ENCODE data around the gene PIAS2. TPM values are rescaled to one million over a fixed set of nuclear protein-coding genes. Genes with fewer than 3 reads are reported as not detected.
A peak's percentile ranks its signal among the peaks of the same experiment; 100 is the strongest.
"Not testable (repeated sequence)": the region's sequence is repeated elsewhere in the genome, so short reads cannot be mapped to it uniquely, and the experiment has no call there.

The PIAS2 gene
- total RNA-seq, 6 experiments from 2014 or later: 8.3 to 21.8 (median 13.3) TPM

DNA sequence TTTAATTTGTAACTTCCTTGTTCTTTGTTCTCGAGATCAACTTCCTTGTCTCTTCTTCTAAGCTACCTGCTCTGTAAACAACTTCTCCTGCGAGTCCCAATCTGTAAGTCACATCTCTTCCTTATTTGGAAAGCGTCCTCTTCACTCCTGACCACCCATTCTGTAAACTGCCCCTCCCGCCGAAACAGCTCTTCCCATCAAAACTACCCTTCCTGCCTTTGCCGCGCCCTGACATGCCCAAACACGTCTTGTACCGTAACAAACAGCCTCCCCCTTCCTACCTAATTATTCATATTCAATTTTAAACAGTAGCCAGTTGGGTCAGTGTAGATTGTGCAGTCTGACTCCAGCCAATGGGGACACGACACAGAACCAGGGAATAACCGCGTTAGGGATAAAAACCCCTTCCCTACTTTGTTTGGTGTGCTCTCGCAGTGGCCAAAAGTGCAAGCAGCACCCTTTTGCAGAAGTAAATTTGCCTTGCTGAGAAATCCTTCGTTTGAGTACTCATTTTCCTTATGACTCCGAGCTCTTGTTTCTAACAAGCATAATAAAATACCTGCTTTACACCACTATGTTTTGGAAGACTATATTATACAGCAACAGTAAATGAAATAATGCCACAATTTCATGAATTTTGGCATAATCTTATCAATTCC lies 39.8 kb downstream of the PIAS2 start:
- Histone ChIP-seq H3K9me3 (no peaks in the 10 kb centered on the region), H3K36me3 (no peaks in the 10 kb centered on the region), H3K4me1 (no peaks in the 10 kb centered on the region), H3K27me3 (no peaks in the 10 kb centered on the region), H3K27ac (no peak overlapping the region), H3K4me3 (no peak overlapping the region)
- DNase-seq (no peak), ATAC-seq (no peak)
- WGBS (ENCODE audit: insufficient coverage, low coverage, low lambda C conversion rate, missing lambda C conversion rate): 91% methylated on average over 12 of the region's 15 CpGs
- intact Hi-C loops (cut with DNase I): no loop called here
- no peak for TF ChIP-seq POLR2A (IDR thresholded peaks at IDR 0.05)
- TF ChIP-seq, protein P1, sequence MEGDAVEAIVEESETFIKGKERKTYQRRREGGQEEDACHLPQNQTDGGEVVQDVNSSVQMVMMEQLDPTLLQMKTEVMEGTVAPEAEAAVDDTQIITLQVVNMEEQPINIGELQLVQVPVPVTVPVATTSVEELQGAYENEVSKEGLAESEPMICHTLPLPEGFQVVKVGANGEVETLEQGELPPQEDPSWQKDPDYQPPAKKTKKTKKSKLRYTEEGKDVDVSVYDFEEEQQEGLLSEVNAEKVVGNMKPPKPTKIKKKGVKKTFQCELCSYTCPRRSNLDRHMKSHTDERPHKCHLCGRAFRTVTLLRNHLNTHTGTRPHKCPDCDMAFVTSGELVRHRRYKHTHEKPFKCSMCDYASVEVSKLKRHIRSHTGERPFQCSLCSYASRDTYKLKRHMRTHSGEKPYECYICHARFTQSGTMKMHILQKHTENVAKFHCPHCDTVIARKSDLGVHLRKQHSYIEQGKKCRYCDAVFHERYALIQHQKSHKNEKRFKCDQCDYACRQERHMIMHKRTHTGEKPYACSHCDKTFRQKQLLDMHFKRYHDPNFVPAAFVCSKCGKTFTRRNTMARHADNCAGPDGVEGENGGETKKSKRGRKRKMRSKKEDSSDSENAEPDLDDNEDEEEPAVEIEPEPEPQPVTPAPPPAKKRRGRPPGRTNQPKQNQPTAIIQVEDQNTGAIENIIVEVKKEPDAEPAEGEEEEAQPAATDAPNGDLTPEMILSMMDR (IDR thresholded peaks at IDR 0.05): no peak

GRCh38 chr18:46868169-46868921 lies 49.0 kb downstream of the PIAS2 start:
- Histone ChIP-seq H3K4me1 (no peaks in the 10 kb centered on the region), H3K27ac (no peak overlapping the region), H3K36me3 (no peaks in the 10 kb centered on the region), H3K27me3 (no peaks in the 10 kb centered on the region), H3K9me3 (no peaks in the 10 kb centered on the region), H3K4me3 (no peak overlapping the region)
- intact Hi-C loops (cut with DNase I): no loop called here
- WGBS (ENCODE audit: insufficient coverage, low coverage, low lambda C conversion rate, missing lambda C conversion rate): 95% methylated on average over 11 of the region's 11 CpGs
- ATAC-seq (peak in 2 of 4 donors; percentile 29 to 33), DNase-seq (no peak)
- TF ChIP-seq, protein P1 (IDR thresholded peaks at IDR 0.05): no peak
- no peak for TF ChIP-seq POLR2A (IDR thresholded peaks at IDR 0.05)

GRCh38 chr18:46867367-46868143 lies 49.8 kb downstream of the PIAS2 start:
- H3K36me3 ChIP-seq: no peaks in the 10 kb centered on the region
- no peak for ATAC-seq
- H3K4me1 ChIP-seq: no peaks in the 10 kb centered on the region
- no peaks in the 10 kb centered on the region for H3K27me3 ChIP-seq
- intact Hi-C loops (cut with DNase I): no loop called here
- H3K27ac ChIP-seq: no peak overlapping the region
- no peak overlapping the region for H3K4me3 ChIP-seq
- no peak for TF ChIP-seq POLR2A (IDR thresholded peaks at IDR 0.05)
- TF ChIP-seq, protein P1 (IDR thresholded peaks at IDR 0.05): no peak
- DNase-seq: no peak
- no peaks in the 10 kb centered on the region for H3K9me3 ChIP-seq

DNA sequence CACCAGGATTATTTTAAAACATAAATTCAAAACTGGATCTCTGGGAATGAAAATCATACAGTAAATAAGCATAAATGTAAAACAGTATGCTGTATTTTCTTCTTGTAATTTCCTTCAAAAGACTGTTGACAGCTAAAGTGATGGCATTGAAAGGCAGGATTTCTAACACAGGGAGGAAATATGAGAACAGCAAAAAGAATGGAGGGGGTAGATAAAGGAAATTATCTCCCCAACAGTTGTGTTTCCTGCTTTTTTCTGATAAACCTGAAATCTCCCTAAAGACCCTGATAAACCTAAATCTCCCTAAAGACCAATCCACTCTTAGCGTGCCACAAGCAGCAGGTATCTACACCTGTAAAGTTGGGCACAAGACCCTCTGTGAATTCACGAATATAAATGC lies 50.8 kb downstream of the PIAS2 start:
- Histone ChIP-seq H3K36me3 (no peaks in the 10 kb centered on the region), H3K4me3 (no peak overlapping the region), H3K4me1 (no peaks in the 10 kb centered on the region), H3K27ac (no peak overlapping the region), H3K9me3 (no peaks in the 10 kb centered on the region), H3K27me3 (no peaks in the 10 kb centered on the region)
- DNase-seq (no peak), ATAC-seq (no peak)
- TF ChIP-seq POLR2A (IDR thresholded peaks at IDR 0.05): no peak
- TF ChIP-seq, protein P1 (IDR thresholded peaks at IDR 0.05): no peak
- WGBS (ENCODE audit: insufficient coverage, low coverage, low lambda C conversion rate, missing lambda C conversion rate): 92% methylated on average over 2 of the region's 2 CpGs
- intact Hi-C loops (cut with DNase I): no loop called here

DNA sequence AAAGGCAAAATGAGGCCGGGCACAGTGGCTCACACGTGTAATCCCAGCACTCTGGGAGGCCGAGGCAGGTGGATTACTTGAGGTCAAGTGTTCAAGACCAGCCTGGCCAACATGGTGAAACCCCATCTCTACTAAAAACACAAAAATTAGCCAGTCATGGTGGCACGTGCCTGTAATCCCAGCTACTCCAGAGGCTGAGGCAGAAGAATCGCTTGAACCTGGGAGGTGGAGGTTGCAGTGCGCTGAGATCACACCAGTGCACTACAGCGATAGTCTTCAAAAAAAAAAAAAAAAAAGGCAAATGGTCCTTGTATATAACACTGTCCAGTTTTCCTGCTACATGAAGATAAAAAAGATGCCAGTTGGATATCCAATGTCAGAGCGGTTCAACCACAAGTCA lies 52.1 kb downstream of the PIAS2 start:
- 92% methylated on average over 5 of the region's 8 CpGs for WGBS (ENCODE audit: insufficient coverage, low coverage, low lambda C conversion rate, missing lambda C conversion rate)
- intact Hi-C loops (cut with DNase I); H3K27me3 ChIP-seq; H3K27ac ChIP-seq; H3K4me1 ChIP-seq; DNase-seq; ATAC-seq; H3K9me3 ChIP-seq; H3K4me3 ChIP-seq; H3K36me3 ChIP-seq: not testable (repeated sequence)
